H9 (cell line): ENCODE data around the gene CATSPER1. TPM values are rescaled to one million over a fixed set of nuclear protein-coding genes. Genes with fewer than 3 reads are reported as not detected.

Experiments used
- DNase-seq: peaks from one replicate; pipeline ENCODE4 v3.0.0-alpha.2; 2017
- H2AFZ ChIP-seq: one replicate; pipeline ENCODE4 v1.6.1; 2013; ENCODE audit warnings: mild to moderate bottlenecking, low read length, control low read depth, moderate library complexity
- H2AK5ac ChIP-seq: 2 replicates; pipeline ENCODE4 v1.6.1; 2013; ENCODE audit warnings: low read length, control low read depth, mixed read lengths; ENCODE audit not compliant: insufficient read length
- H2BK120ac ChIP-seq: one replicate; pipeline ENCODE4 v1.6.1; 2013; ENCODE audit warnings: low read depth, mild to moderate bottlenecking, low read length, control low read depth, inconsistent platforms; ENCODE audit not compliant: poor library complexity, severe bottlenecking
- H2BK12ac ChIP-seq: 2 replicates; pipeline ENCODE4 v1.6.1; 2013; ENCODE audit warnings: low read length, control low read depth, mixed read lengths, low read depth; ENCODE audit not compliant: insufficient read length
- H2BK15ac ChIP-seq: 2 replicates; pipeline ENCODE4 v1.6.1; 2013; ENCODE audit warnings: low read depth, low read length, control low read depth
- H2BK20ac ChIP-seq: one replicate; pipeline ENCODE4 v1.6.1; 2013; ENCODE audit warnings: low read depth, mild to moderate bottlenecking, low read length, control low read depth, inconsistent platforms; ENCODE audit not compliant: poor library complexity, severe bottlenecking
- H2BK5ac ChIP-seq: 2 replicates; pipeline ENCODE4 v1.6.1; 2013; ENCODE audit warnings: low read length, control low read depth, mixed read lengths; ENCODE audit not compliant: insufficient read length
- H3K14ac ChIP-seq: 2 replicates; pipeline ENCODE4 v1.6.1; 2013; ENCODE audit warnings: low read length, control low read depth; ENCODE audit not compliant: insufficient read depth
- H3K18ac ChIP-seq: 2 replicates; pipeline ENCODE4 v1.6.1; 2013; ENCODE audit warnings: low read depth, mild to moderate bottlenecking, mixed read lengths, low read length, control low read depth; ENCODE audit not compliant: insufficient read length
- H3K23ac ChIP-seq: 2 replicates; pipeline ENCODE4 v1.6.1; 2013; ENCODE audit warnings: low read length, control low read depth, mixed read lengths, low read depth; ENCODE audit not compliant: insufficient read length
- H3K23me2 ChIP-seq: 2 replicates; pipeline ENCODE4 v1.6.1; 2013; ENCODE audit warnings: low read depth, mild to moderate bottlenecking, mixed read lengths, low read length, control low read depth; ENCODE audit not compliant: insufficient read length, poor library complexity, severe bottlenecking
- H3K27ac ChIP-seq: 2 replicates; pipeline ENCODE4 v1.5.1; 2013; ENCODE audit warnings: low read length, control low read depth, mixed read lengths, low read depth; ENCODE audit not compliant: insufficient read length
- H3K27me3 ChIP-seq: 2 replicates; pipeline ENCODE4 v1.6.1; 2013; ENCODE audit warnings: low read length, control low read depth, inconsistent platforms; ENCODE audit not compliant: insufficient read depth
- H3K4ac ChIP-seq: 2 replicates; pipeline ENCODE4 v1.6.1; 2013; ENCODE audit warnings: low read depth, mild to moderate bottlenecking, control low read depth, inconsistent platforms, low read length, moderate library complexity
- H3K4me1 ChIP-seq: 2 replicates; pipeline ENCODE4 v1.6.1; 2013; ENCODE audit warnings: low read length, control low read depth, inconsistent platforms; ENCODE audit not compliant: insufficient read depth
- H3K4me2 ChIP-seq: 2 replicates; pipeline ENCODE4 v1.6.1; 2013; ENCODE audit warnings: low read length, control low read depth, mixed read lengths; ENCODE audit not compliant: insufficient read length, insufficient read depth
- H3K56ac ChIP-seq: 2 replicates; pipeline ENCODE4 v1.6.1; 2013; ENCODE audit warnings: low read depth, mild to moderate bottlenecking, mixed read lengths, low read length, control low read depth; ENCODE audit not compliant: insufficient read length
- H3K79me1 ChIP-seq: 2 replicates; pipeline ENCODE4 v1.6.1; 2013; ENCODE audit warnings: low read depth, mild to moderate bottlenecking, moderate library complexity, low read length, control low read depth, inconsistent platforms; ENCODE audit not compliant: insufficient read depth, poor library complexity, severe bottlenecking
- H3K79me2 ChIP-seq: 2 replicates; pipeline ENCODE4 v1.6.1; 2013; ENCODE audit warnings: low read length, control low read depth, inconsistent platforms; ENCODE audit not compliant: insufficient read depth
- H3K9ac ChIP-seq: 2 replicates; pipeline ENCODE4 v1.6.1; 2013; ENCODE audit warnings: low read length, control low read depth, mixed read lengths; ENCODE audit not compliant: insufficient read length; ENCODE audit errors: extremely low read depth
- H3K9me3 ChIP-seq: one replicate; pipeline ENCODE4 v1.6.1; 2013; ENCODE audit warnings: low read depth, low read length, inconsistent platforms; ENCODE audit not compliant: control insufficient read depth
- H3T11ph ChIP-seq: one replicate; pipeline ENCODE4 v1.6.1; 2013; ENCODE audit warnings: mild to moderate bottlenecking, low read length, control low read depth, inconsistent platforms
- H4K20me1 ChIP-seq: one replicate; pipeline ENCODE4 v1.6.1; 2013; ENCODE audit not compliant: control insufficient read depth, insufficient read length, insufficient read depth
- H4K5ac ChIP-seq: 2 replicates; pipeline ENCODE4 v1.6.1; 2013; ENCODE audit warnings: low read depth, mild to moderate bottlenecking, mixed read lengths, low read length, control low read depth; ENCODE audit not compliant: insufficient read length
- H4K8ac ChIP-seq: replicated peaks from 2 replicates; pipeline ENCODE4 v1.6.1; 2013; ENCODE audit warnings: low read length, control low read depth, mixed read lengths, low read depth; ENCODE audit not compliant: insufficient read length
- H4K91ac ChIP-seq: 2 replicates; pipeline ENCODE4 v1.6.1; 2013; ENCODE audit warnings: low read depth, mild to moderate bottlenecking, moderate library complexity, mixed read lengths, low read length, control low read depth; ENCODE audit not compliant: insufficient read length
- H3K27ac Mint-ChIP-seq, 3 experiments: 2 replicates in 2 of 3; 3 replicates in 1 of 3; pipeline ENCODE4 v1.8.0; 2020 to 2021; ENCODE audit warnings: mixed read lengths in 3 of 3, mild to moderate bottlenecking in 1 of 3, moderate library complexity in 1 of 3
- H3K27me3 Mint-ChIP-seq: 2 replicates; pipeline ENCODE4 v1.8.0; 2021; ENCODE audit warnings: low read depth, mild to moderate bottlenecking, moderate library complexity, mixed read lengths
- H3K36me3 Mint-ChIP-seq, 3 experiments: 2 replicates in 2 of 3; 3 replicates in 1 of 3; pipeline ENCODE4 v1.8.0; 2020 to 2021; ENCODE audit warnings: low read depth in 3 of 3, mixed read lengths in 3 of 3; ENCODE audit not compliant: insufficient read depth in 1 of 3
- H3K4me1 Mint-ChIP-seq, 2 experiments: 2 replicates each; pipeline ENCODE4 v1.8.0; 2020; ENCODE audit warnings: mixed read lengths in 2 of 2
- H3K4me3 Mint-ChIP-seq, 2 experiments: 2 replicates in 1 of 2; 3 replicates in 1 of 2; pipeline ENCODE4 v1.8.0; 2020 to 2021; ENCODE audit warnings: mild to moderate bottlenecking in 2 of 2, mixed read lengths in 2 of 2, moderate library complexity in 1 of 2
- H3K9me3 Mint-ChIP-seq, 2 experiments: 2 replicates in 1 of 2; 3 replicates in 1 of 2; pipeline ENCODE4 v1.8.0; 2020; ENCODE audit warnings: mild to moderate bottlenecking in 2 of 2, mixed read lengths in 2 of 2, moderate library complexity in 1 of 2
- WGBS: extraction: QIAGEN DNeasy Blood & Tissue Kit; methylation state at CpG from one replicate; pipeline ENCODE4 v1.1.7; 2013; ENCODE audit warnings: missing lambda C conversion rate, low lambda C conversion rate, mixed read lengths; ENCODE audit not compliant: insufficient read length; ENCODE audit errors: extremely low coverage; 5-methylcytosine and 5-hydroxymethylcytosine counted together
- long read RNA-seq: library from polyadenylated mRNA; unstranded; transcript quantifications from one replicate; pipeline ENCODE4 v2.0.0, GENCODE V29; 2020
- total RNA-seq: library from RNA; stranded (reverse); gene quantifications from 2 replicates; pipeline ENCODE4 v1.2.1, GENCODE V29; 2021
- TF ChIP-seq, protein P1 (sequence below): fragments of 200-600 bp; sonication (generic); conservative IDR thresholded peaks from 3 replicates; pipeline ENCODE4 v1.8.0; 2021; ENCODE audit warnings: antibody characterized with exemption, mild to moderate bottlenecking

CATSPER1 gene
- total RNA-seq, result not detected in 2 replicates
- long read RNA-seq, result 0 reads

DNA sequence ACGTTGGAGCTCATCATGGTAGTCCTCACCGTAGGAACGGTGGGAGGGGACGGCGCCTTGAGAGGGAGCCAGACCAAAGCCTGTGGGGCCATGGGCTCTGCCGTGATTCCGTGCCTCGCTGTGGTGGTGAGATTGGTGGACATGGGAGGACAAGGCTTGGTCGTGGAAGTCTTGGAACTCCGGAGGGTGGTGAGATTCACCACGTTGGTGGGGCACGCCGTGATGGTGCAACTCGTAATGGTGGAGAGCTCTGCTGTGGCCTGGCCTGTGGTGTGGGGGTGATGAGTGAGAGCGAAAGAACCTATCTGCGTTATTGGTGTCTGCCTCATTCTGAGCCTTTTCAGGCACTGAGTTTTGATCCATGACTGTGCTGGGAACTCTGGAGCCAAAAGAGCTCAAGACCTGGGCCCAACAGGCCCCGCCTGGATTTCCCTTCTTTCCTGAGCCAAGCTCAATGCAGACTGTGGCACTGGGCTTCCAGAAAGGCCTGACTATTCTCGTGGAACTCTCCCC, at the start of gene CATSPER1:
TSS of gene CATSPER1 (minus strand) at position 463 of the 513 bp plus-strand sequence. CDS start at position 363, 100 bp downstream.
- H3K14ac ChIP-seq, result no peak within 1 kb of the TSS
- Mint-ChIP-seq H3K4me3 (no peak within 1 kb of the TSS; a peak in 1 of 5 replicates), H3K4me1 (peaks cover 0 to 3% of the 10 kb centered on the region in 2 experiments; a peak in 3 of 4 replicates), H3K36me3 (no peaks in the 10 kb centered on the region), H3K9me3 (no peaks in the 10 kb centered on the region; a peak in 1 of 5 replicates), H3K27ac (no peak within 1 kb of the TSS; a peak in 1 of 7 replicates), H3K27me3 (peaks cover 51% of the 10 kb centered on the region)
- H2BK12ac ChIP-seq, result no peak within 1 kb of the TSS
- no peaks in the 10 kb centered on the region for H3K23me2 ChIP-seq
- H3K27me3 ChIP-seq, result no peaks in the 10 kb centered on the region; the same call in 1 of the 2 replicates
- no peak within 1 kb of the TSS for H3K56ac ChIP-seq
- no peak within 1 kb of the TSS for H2BK5ac ChIP-seq
- no peak within 1 kb of the TSS for H3T11ph ChIP-seq
- no peak within 1 kb of the TSS for H4K5ac ChIP-seq
- H3K4ac ChIP-seq, result no peak within 1 kb of the TSS
- no peak within 1 kb of the TSS for H3K4me2 ChIP-seq
- H2BK15ac ChIP-seq, result no peak within 1 kb of the TSS; the same call in 1 of the 2 replicates
- H3K4me1 ChIP-seq, result no peaks in the 10 kb centered on the region
- no peak within 1 kb of the TSS for H4K8ac ChIP-seq
- no peaks in the 10 kb centered on the region for H4K20me1 ChIP-seq
- no peaks in the 10 kb centered on the region for H3K79me1 ChIP-seq
- TF ChIP-seq, protein P1, sequence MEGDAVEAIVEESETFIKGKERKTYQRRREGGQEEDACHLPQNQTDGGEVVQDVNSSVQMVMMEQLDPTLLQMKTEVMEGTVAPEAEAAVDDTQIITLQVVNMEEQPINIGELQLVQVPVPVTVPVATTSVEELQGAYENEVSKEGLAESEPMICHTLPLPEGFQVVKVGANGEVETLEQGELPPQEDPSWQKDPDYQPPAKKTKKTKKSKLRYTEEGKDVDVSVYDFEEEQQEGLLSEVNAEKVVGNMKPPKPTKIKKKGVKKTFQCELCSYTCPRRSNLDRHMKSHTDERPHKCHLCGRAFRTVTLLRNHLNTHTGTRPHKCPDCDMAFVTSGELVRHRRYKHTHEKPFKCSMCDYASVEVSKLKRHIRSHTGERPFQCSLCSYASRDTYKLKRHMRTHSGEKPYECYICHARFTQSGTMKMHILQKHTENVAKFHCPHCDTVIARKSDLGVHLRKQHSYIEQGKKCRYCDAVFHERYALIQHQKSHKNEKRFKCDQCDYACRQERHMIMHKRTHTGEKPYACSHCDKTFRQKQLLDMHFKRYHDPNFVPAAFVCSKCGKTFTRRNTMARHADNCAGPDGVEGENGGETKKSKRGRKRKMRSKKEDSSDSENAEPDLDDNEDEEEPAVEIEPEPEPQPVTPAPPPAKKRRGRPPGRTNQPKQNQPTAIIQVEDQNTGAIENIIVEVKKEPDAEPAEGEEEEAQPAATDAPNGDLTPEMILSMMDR, result no peak
- no peak within 1 kb of the TSS for H4K91ac ChIP-seq
- H2AFZ ChIP-seq, result no peak within 1 kb of the TSS
- H3K18ac ChIP-seq, result no peak within 1 kb of the TSS
- no CpG with 5 or more reads among the region's 18 CpGs for WGBS
- no peaks in the 10 kb centered on the region for H3K9me3 ChIP-seq
- H2BK20ac ChIP-seq, result no peak within 1 kb of the TSS
- H3K9ac ChIP-seq, result no peak within 1 kb of the TSS
- no peak within 1 kb of the TSS for H3K23ac ChIP-seq
- H2AK5ac ChIP-seq, result no peak within 1 kb of the TSS
- no peaks in the 10 kb centered on the region for H3K79me2 ChIP-seq
- no peak for DNase-seq
- no peak within 1 kb of the TSS for H3K27ac ChIP-seq
- no peak within 1 kb of the TSS for H2BK120ac ChIP-seq
